ENCODE results near the gene CUZD1.
"Not testable (repeated sequence)": the region's sequence is repeated elsewhere in the genome, so short reads cannot be mapped to it uniquely, and the experiment has no call there.

CUZD1 gene

DNA sequence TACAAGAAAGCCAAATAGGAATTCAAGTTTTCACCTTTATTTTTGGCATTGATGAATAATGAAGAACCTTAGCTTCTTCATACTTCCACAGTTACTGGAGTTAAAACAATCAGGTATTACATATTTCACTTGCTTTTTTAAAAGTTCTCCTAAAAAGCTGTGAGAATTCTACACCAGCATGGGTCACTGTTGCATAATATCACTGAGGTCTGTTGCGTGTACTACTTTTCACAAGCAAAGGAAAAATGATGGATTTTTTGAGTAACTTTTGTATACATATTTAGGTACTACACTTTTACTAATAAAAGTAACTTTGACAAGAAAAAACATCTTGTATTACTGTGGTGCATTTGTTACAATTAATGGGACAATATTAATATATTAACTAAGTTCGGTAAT lies 18.5 kb upstream of the CUZD1 start:
- H3K4me3 ChIP-seq (replicated peaks in 1 of 2; ENCODE audit: low read depth in 2 of 2, low read length in 2 of 2): no peak overlapping the region
- TF ChIP-seq, protein P1, sequence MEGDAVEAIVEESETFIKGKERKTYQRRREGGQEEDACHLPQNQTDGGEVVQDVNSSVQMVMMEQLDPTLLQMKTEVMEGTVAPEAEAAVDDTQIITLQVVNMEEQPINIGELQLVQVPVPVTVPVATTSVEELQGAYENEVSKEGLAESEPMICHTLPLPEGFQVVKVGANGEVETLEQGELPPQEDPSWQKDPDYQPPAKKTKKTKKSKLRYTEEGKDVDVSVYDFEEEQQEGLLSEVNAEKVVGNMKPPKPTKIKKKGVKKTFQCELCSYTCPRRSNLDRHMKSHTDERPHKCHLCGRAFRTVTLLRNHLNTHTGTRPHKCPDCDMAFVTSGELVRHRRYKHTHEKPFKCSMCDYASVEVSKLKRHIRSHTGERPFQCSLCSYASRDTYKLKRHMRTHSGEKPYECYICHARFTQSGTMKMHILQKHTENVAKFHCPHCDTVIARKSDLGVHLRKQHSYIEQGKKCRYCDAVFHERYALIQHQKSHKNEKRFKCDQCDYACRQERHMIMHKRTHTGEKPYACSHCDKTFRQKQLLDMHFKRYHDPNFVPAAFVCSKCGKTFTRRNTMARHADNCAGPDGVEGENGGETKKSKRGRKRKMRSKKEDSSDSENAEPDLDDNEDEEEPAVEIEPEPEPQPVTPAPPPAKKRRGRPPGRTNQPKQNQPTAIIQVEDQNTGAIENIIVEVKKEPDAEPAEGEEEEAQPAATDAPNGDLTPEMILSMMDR (IDR thresholded peaks at IDR 0.05; ENCODE audit: low read depth, low read length): no peak
- DNase-seq (ENCODE audit: low read depth in 2 of 2): peak in 1 of 2 donors; percentile 53

GRCh38 chr10:122863216-122864193 lies 17.8 kb upstream of the CUZD1 start:
- TF ChIP-seq, protein P1 (IDR thresholded peaks at IDR 0.05; ENCODE audit: low read depth, low read length): no peak
- H3K4me3 ChIP-seq (replicated peaks in 1 of 2; ENCODE audit: low read depth in 2 of 2, low read length in 2 of 2): no peak overlapping the region
- DNase-seq (ENCODE audit: low read depth in 2 of 2): no peak

DNA sequence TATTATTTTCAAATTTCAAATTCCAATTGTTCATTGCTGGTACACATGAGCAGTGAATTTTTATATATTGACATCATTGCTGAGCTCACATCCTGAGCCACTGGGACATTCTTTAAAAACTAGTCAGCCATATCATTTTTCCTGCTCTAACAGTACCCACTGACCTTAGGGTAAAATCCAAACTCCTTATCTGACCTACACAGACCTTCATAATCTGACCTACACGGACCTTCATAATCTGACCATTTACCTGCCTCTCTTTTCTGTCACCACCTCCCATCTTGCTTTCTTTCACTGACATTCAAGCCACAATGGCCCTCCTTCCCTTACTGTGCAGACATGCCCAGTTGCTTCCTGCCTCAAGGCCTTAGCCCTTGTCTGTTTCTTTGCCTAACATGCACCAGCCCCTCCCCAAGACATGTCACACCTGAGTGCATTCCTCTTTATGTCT lies 16.1 kb upstream of the CUZD1 start:
- no peak overlapping the region for H3K4me3 ChIP-seq (replicated peaks in 1 of 2; ENCODE audit: low read depth in 2 of 2, low read length in 2 of 2)
- TF ChIP-seq, protein P1 (IDR thresholded peaks at IDR 0.05; ENCODE audit: low read depth, low read length): no peak
- peak; percentile 59 to 86 for DNase-seq (ENCODE audit: low read depth in 2 of 2)

GRCh38 chr10:122859527-122859926 lies 13.9 kb upstream of the CUZD1 start:
- TF ChIP-seq, protein P1 (IDR thresholded peaks at IDR 0.05; ENCODE audit: low read depth, low read length): no peak

DNA sequence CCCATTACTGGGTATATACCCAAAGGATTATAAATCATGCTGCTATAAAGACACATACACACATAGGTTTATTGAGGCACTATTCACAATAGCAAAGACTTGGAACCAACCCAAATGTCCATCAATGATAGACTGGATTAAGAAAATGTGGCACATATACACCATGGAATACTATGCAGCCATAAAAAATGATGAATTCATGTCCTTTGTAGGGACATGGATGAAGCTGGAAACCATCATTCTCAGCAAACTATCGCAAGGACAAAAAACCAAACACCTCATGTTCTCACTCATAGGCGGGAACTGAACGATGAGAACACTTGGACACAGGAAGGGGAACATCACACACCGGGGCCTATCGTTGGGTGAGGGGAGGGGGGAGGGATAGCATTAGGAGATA lies 12.4 kb upstream of the CUZD1 start:
- DNase-seq (ENCODE audit: low read depth in 2 of 2); H3K4me3 ChIP-seq (replicated peaks in 1 of 2; ENCODE audit: low read depth in 2 of 2, low read length in 2 of 2): not testable (repeated sequence)

More at GRCh38 chr10:122859527-122859926, 13.9 kb upstream of the CUZD1 start:
- no peak for DNase-seq (ENCODE audit: low read depth in 2 of 2)
- H3K4me3 ChIP-seq (replicated peaks in 1 of 2; ENCODE audit: low read depth in 2 of 2, low read length in 2 of 2): no peak overlapping the region

GRCh38 chr10:122856902-122857301 lies 11.2 kb upstream of the CUZD1 start:
- DNase-seq (ENCODE audit: low read depth in 2 of 2): no peak
- no peak overlapping the region for H3K4me3 ChIP-seq (replicated peaks in 1 of 2; ENCODE audit: low read depth in 2 of 2, low read length in 2 of 2)
- TF ChIP-seq, protein P1 (IDR thresholded peaks at IDR 0.05; ENCODE audit: low read depth, low read length): no peak

- no peak overlapping the region for H3K4me3 ChIP-seq (replicated peaks in 1 of 2; ENCODE audit: low read depth in 2 of 2, low read length in 2 of 2)
- TF ChIP-seq, protein P1 (IDR thresholded peaks at IDR 0.05; ENCODE audit: low read depth, low read length): no peak
- DNase-seq (ENCODE audit: low read depth in 2 of 2): no peak
Measured at GRCh38 chr10:122855745-122856144, 10.1 kb upstream of the CUZD1 start.

Measured in cardiac fibroblast (primary cell).